ENCODE results near the gene PAFAH1B2.

PAFAH1B2 gene

GRCh38 chr11:117220568-117220967 is 76.5 kb downstream of the PAFAH1B2 start:
- Histone ChIP-seq H3K27me3 (no peaks in the 10 kb centered on the region), H3K27ac (no peak overlapping the region), H3K4me2 (no peak overlapping the region), H4K20me1 (no peaks in the 10 kb centered on the region), H3K9me3 (no peaks in the 10 kb centered on the region), H3K36me3 (peaks cover 100% of the 10 kb centered on the region), H3K4me1 (no peaks in the 10 kb centered on the region), H3K9ac (no peak overlapping the region), H3K4me3 (no peak overlapping the region)
- no peak for TF ChIP-seq Cebpa-rat (IDR thresholded peaks at IDR 0.05)

- H3K27me3 ChIP-seq, result no peaks in the 10 kb centered on the region
- no peak overlapping the region for H3K4me3 ChIP-seq
- no peak for TF ChIP-seq Cebpa-rat (IDR thresholded peaks at IDR 0.05)
- no peak overlapping the region for H3K9ac ChIP-seq
- H4K20me1 ChIP-seq, result no peaks in the 10 kb centered on the region
- H3K4me2 ChIP-seq, result no peak overlapping the region
- no peak overlapping the region for H3K27ac ChIP-seq
- H3K36me3 ChIP-seq, result peaks cover 99% of the 10 kb centered on the region
- H3K4me1 ChIP-seq, result no peaks in the 10 kb centered on the region
- H3K9me3 ChIP-seq, result no peaks in the 10 kb centered on the region
Measured at GRCh38 chr11:117220999-117221774, 77.1 kb downstream of the PAFAH1B2 start.

- Histone ChIP-seq H3K27ac (no peak overlapping the region), H3K4me1 (no peaks in the 10 kb centered on the region), H3K36me3 (peaks cover 97% of the 10 kb centered on the region), H3K27me3 (no peaks in the 10 kb centered on the region), H4K20me1 (0 out of 2 replicates have a peak, but pooled peaks cover 3% of the 10 kb centered on the region), H3K4me2 (no peak overlapping the region), H3K4me3 (no peak overlapping the region), H3K9ac (no peak overlapping the region), H3K9me3 (no peaks in the 10 kb centered on the region)
- no peak for TF ChIP-seq Cebpa-rat (IDR thresholded peaks at IDR 0.05)
Measured at GRCh38 chr11:117221775-117222517, 77.9 kb downstream of the PAFAH1B2 start.

GRCh38 chr11:117222991-117223740 is 79.1 kb downstream of the PAFAH1B2 start:
- peaks cover 15% of the 10 kb centered on the region; the same call in 1 of the 2 replicates for H4K20me1 ChIP-seq
- H3K9ac ChIP-seq, result no peak overlapping the region
- H3K27ac ChIP-seq, result no peak overlapping the region
- H3K27me3 ChIP-seq, result no peaks in the 10 kb centered on the region
- H3K36me3 ChIP-seq, result peaks cover 97% of the 10 kb centered on the region
- H3K4me3 ChIP-seq, result no peak overlapping the region
- no peaks in the 10 kb centered on the region for H3K4me1 ChIP-seq
- TF ChIP-seq Cebpa-rat (IDR thresholded peaks at IDR 0.05), result no peak
- H3K4me2 ChIP-seq, result no peak overlapping the region
- no peaks in the 10 kb centered on the region for H3K9me3 ChIP-seq

GRCh38 chr11:117223741-117224689 is 79.9 kb downstream of the PAFAH1B2 start:
- Histone ChIP-seq H3K4me1 (no peaks in the 10 kb centered on the region), H3K27me3 (no peaks in the 10 kb centered on the region), H3K9ac (no peak overlapping the region), H4K20me1 (peaks cover 20% of the 10 kb centered on the region; the same call in 1 of the 2 replicates), H3K4me2 (no peak overlapping the region), H3K27ac (no peak overlapping the region), H3K4me3 (no peak overlapping the region), H3K36me3 (peaks cover 97% of the 10 kb centered on the region), H3K9me3 (no peaks in the 10 kb centered on the region)
- TF ChIP-seq Cebpa-rat (IDR thresholded peaks at IDR 0.05), result no peak

- H3K27ac ChIP-seq, result no peak overlapping the region
- no peaks in the 10 kb centered on the region for H3K9me3 ChIP-seq
- peaks cover 15% of the 10 kb centered on the region for H3K4me1 ChIP-seq
- no peak for TF ChIP-seq Cebpa-rat (IDR thresholded peaks at IDR 0.05)
- peaks cover 35% of the 10 kb centered on the region; the same call in 1 of the 2 replicates for H4K20me1 ChIP-seq
- H3K36me3 ChIP-seq, result peaks cover 92% of the 10 kb centered on the region
- no peak overlapping the region for H3K4me2 ChIP-seq
- H3K27me3 ChIP-seq, result no peaks in the 10 kb centered on the region
- no peak overlapping the region for H3K9ac ChIP-seq
- no peak overlapping the region for H3K4me3 ChIP-seq
Measured at GRCh38 chr11:117225553-117226170, 81.6 kb downstream of the PAFAH1B2 start.

Data from BLaER1 (cell line).